ENCODE data around the gene C6orf62.

DNA sequence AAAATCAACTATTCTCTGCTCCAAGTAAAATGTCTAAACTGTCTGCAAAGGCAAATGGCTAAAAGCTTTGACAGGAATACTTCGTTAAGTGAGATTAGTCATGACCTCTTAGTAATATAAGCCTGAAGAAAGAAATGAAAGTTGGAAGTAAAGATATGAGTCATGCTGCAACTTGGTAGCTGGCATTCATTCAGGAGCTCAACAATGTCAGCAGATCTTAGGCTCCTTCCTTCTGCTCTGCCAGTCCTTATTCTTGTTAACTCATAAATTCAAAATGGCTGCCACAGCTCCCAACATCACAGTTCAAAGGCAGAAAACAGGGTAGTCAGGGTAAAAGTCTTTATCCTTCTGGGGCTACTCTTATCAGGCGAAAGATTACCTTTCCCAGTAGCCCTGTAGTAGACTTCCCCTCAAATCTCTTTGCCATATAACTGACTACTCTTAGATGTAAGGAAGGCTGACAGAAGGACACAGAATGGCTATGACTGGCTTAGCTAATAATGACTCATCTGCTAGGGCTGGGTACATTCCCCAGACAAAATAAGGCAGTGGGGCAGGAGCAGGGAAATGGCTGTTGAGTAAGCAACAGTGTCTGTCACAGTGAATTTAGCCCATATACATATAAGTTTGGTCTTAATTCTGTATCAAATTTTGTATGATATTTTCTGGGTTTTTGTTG lies 24.4 kb upstream of the C6orf62 start:
- no peak; the same call in 1 of the 2 replicates for TF ChIP-seq POLR2AphosphoS5 (IDR thresholded peaks at IDR 0.05; ENCODE audit: low read depth, low read length)
- TF ChIP-seq POLR2A (IDR thresholded peaks at IDR 0.05; ENCODE audit: low read depth, low read length), result no peak

Data from GM12892 (cell line).